B cell (primary cell): ENCODE results near the gene SH2D3C. TPM values are rescaled to one million over a fixed set of nuclear protein-coding genes. Genes with fewer than 3 reads are reported as not detected.

Experiments used
- ATAC-seq: fragments of 200-7000 bp; cut with Tn5 transposase; one replicate; pipeline ENCODE4 v1.10.0; 2021; ENCODE audit warnings: low read depth, mild to moderate bottlenecking, moderate number of reproducible peaks, moderate library complexity
- CTCF ChIA-PET: fragments of 350-600 bp; sonication (Branson Sonifier 250); formaldehyde crosslinking; loops from one replicate; lab custom pipeline; 2021; ENCODE audit warnings: antibody characterized with exemption, inconsistent platforms; lab: Charles Lee
- POLR2A ChIA-PET: fragments of 350-600 bp; sonication (Branson Sonifier 250); formaldehyde crosslinking; loops from one replicate; lab custom pipeline; 2021; ENCODE audit warnings: antibody characterized with exemption; lab: Charles Lee
- DNase-seq: peaks from one replicate; pipeline ENCODE4 v3.0.0; 2013
- H2AFZ ChIP-seq: 2 replicates; pipeline ENCODE4 v1.6.1; 2012; ENCODE audit warnings: mild to moderate bottlenecking, low read depth, low read length; ENCODE audit not compliant: insufficient read depth, poor library complexity, severe bottlenecking
- H3K27ac ChIP-seq, 2 donors: 1 replicate in 1 of 2; 2 replicates in 1 of 2; pipeline ENCODE4 v1.5.1; 2012 to 2013; ENCODE audit warnings: low read length in 2 of 2, mild to moderate bottlenecking in 2 of 2, moderate library complexity in 1 of 2
- H3K27me3 ChIP-seq, 4 experiments: fragments of 200-600 bp in 1 of 4; sonication (generic) in 1 of 4; replicated peaks in 1 of 4; 1 replicate in 2 of 4; 2 replicates in 2 of 4; pipeline versions ENCODE4 v1.6.1 to v1.7.0; 2013 to 2016; ENCODE audit warnings: low read length in 3 of 4, mild to moderate bottlenecking in 2 of 4, mixed read lengths in 1 of 4, moderate library complexity in 1 of 4; ENCODE audit not compliant: insufficient read depth in 4 of 4, control insufficient read depth in 3 of 4; ENCODE audit errors: control extremely low read depth in 1 of 4
- H3K36me3 ChIP-seq, 2 experiments: replicated peaks in 1 of 2; 1 replicate in 1 of 2; 2 replicates in 1 of 2; pipeline versions ENCODE4 v1.6.1 to v1.7.1; 2013; ENCODE audit warnings: low read length in 1 of 2; ENCODE audit not compliant: insufficient read depth in 2 of 2, control insufficient read depth in 1 of 2; ENCODE audit errors: control extremely low read depth in 1 of 2, extremely low read depth in 1 of 2
- H3K4me1 ChIP-seq, 2 donors: fragments of 200-600 bp in 1 of 2; sonication (generic) in 1 of 2; 1 replicate in 1 of 2; 2 replicates in 1 of 2; pipeline versions ENCODE4 v1.5.1 to v1.6.1; 2013 to 2017; ENCODE audit warnings: low read length in 2 of 2; ENCODE audit not compliant: control insufficient read depth in 2 of 2, insufficient read depth in 2 of 2
- H3K4me2 ChIP-seq: replicated peaks from 2 replicates; pipeline ENCODE3; 2012; ENCODE audit warnings: mild to moderate bottlenecking, low read depth, low read length; ENCODE audit not compliant: poor library complexity, severe bottlenecking
- H3K4me3 ChIP-seq, 5 experiments: fragments of 200-600 bp in 1 of 5; sonication (generic) in 1 of 5; 1 replicate in 3 of 5; 2 replicates in 2 of 5; pipeline versions ENCODE4 v1.5.1 to v1.7.0; 2011 to 2016; ENCODE audit warnings: low read length in 4 of 5, mild to moderate bottlenecking in 4 of 5, low read depth in 2 of 5, control low read depth in 1 of 5, moderate library complexity in 1 of 5; ENCODE audit not compliant: insufficient read depth in 1 of 5; ENCODE audit errors: control extremely low read depth in 1 of 5, extremely low read depth in 1 of 5
- H3K79me2 ChIP-seq: fragments of 200-600 bp; sonication (generic); one replicate; pipeline ENCODE4 v1.6.0; 2016; ENCODE audit warnings: low read length; ENCODE audit not compliant: control insufficient read depth, insufficient read depth
- H3K9ac ChIP-seq: fragments of 200-600 bp; sonication (generic); 2 replicates; pipeline ENCODE4 v1.6.1; 2017; ENCODE audit warnings: mild to moderate bottlenecking, low read length, moderate library complexity
- H3K9me3 ChIP-seq, 3 donors: one replicate each; pipeline versions ENCODE4 v1.6.1 to v1.7.1; 2013; ENCODE audit warnings: low read length in 2 of 3; ENCODE audit not compliant: control insufficient read depth in 2 of 3, insufficient read depth in 1 of 3; ENCODE audit errors: control extremely low read depth in 1 of 3
- H4K20me1 ChIP-seq: 2 replicates; pipeline ENCODE4 v1.6.0; 2012; ENCODE audit warnings: mild to moderate bottlenecking, low read length; ENCODE audit not compliant: insufficient read depth, control insufficient read depth, poor library complexity, severe bottlenecking
- H3K27ac Mint-ChIP-seq: one replicate; pipeline ENCODE4 v1.8.0; 2021; ENCODE audit warnings: mixed read lengths
- H3K27me3 Mint-ChIP-seq: one replicate; pipeline ENCODE4 v1.8.0; 2021; ENCODE audit warnings: mixed read lengths
- H3K4me1 Mint-ChIP-seq: one replicate; pipeline ENCODE4 v1.8.0; 2021; ENCODE audit warnings: mixed read lengths
- H3K4me3 Mint-ChIP-seq: one replicate; pipeline ENCODE4 v1.8.0; 2021; ENCODE audit warnings: mixed read lengths
- H3K9me3 Mint-ChIP-seq: one replicate; pipeline ENCODE4 v1.8.0; 2022; ENCODE audit warnings: mixed read lengths; ENCODE audit not compliant: insufficient read depth
- CTCF ChIP-seq: fragments of 200-600 bp; IDR thresholded peaks from one replicate; pipeline ENCODE4 v1.8.0; 2022; ENCODE audit warnings: antibody characterized with exemption, mild to moderate bottlenecking
- EZH2 ChIP-seq: IDR thresholded peaks from 2 replicates; pipeline ENCODE4 v1.6.1; 2012; ENCODE audit warnings: borderline replicate concordance, low read depth, mild to moderate bottlenecking, moderate library complexity, low read length; ENCODE audit not compliant: insufficient read depth, poor library complexity, severe bottlenecking
- WGBS: methylation state at CpG from one replicate; pipeline ENCODE4 v1.1.5; 2013; ENCODE audit warnings: missing lambda C conversion rate; ENCODE audit not compliant: insufficient coverage; 5-methylcytosine and 5-hydroxymethylcytosine counted together
- intact Hi-C: fragments of 100-400 bp; cut with micrococcal nuclease; formaldehyde crosslinking; loops from one replicate; pipeline ENCODE4 v1.10.0; 2022
- polyA plus RNA-seq: library from polyadenylated mRNA; depleted of rRNA; stranded (reverse); fragments of >200 nt; gene quantifications from 2 replicates; pipeline ENCODE4 v1.2.3, GENCODE V29; 2012
- total RNA-seq, 2 donors: library from RNA; stranded (reverse); fragments of 120-200 nt in 1 of 2; gene quantifications; 1 replicate in 1 of 2; 2 replicates in 1 of 2; pipeline versions ENCODE4 v1.2.3 to v1.2.4, GENCODE V29; 2013 to 2022

The SH2D3C gene
- total and polyA plus RNA-seq, 2 donors (not counting 1 experiment from before 2014, with no cell fraction given): 66.3 to 85.5 TPM

GRCh38 chr9:127770583-127770904 is 7.9 kb downstream of the SH2D3C start:
- peak overlapping the region; percentile 86 for H3K4me2 ChIP-seq
- peaks cover 71% of the 10 kb centered on the region for H3K4me1 Mint-ChIP-seq
- no peak for TF ChIP-seq EZH2
- TF ChIP-seq CTCF: no peak
- peaks cover 55 to 87% of the 10 kb centered on the region in 2 donors for H3K4me1 ChIP-seq
- no peaks in the 10 kb centered on the region for H3K27me3 Mint-ChIP-seq
- H3K27me3 ChIP-seq: no peaks in the 10 kb centered on the region
- 21% methylated on average over 2 of the region's 3 CpGs for WGBS
- peaks cover 94% of the 10 kb centered on the region for H3K79me2 ChIP-seq
- H4K20me1 ChIP-seq: peaks cover 97% of the 10 kb centered on the region
- POLR2A ChIA-PET: interaction anchor here (0.8 to 3.6 kb wide), 14 partner anchors 9 to 211 kb away, joined by 3 to 37 read pairs (median 4); partner anchors contain the start of genes CDK9, FPGS, ST6GALNAC4 and TOR2A
- H3K27ac Mint-ChIP-seq: peak overlapping the region; percentile 95
- H3K27ac ChIP-seq: peak overlapping the region; percentile 77 to 94
- H3K36me3 ChIP-seq: peaks cover 0 to 86% of the 10 kb centered on the region in 2 experiments
- H3K9ac ChIP-seq: peak overlapping the region; percentile 68
- ATAC-seq (no peak), DNase-seq (no peak)
- peak overlapping the region; percentile 43 to 73 (median 64) for H3K4me3 ChIP-seq
- CTCF ChIA-PET: interaction anchor here (0.6 to 5.2 kb wide), 14 partner anchors 9 to 181 kb away, joined by 3 to 47 read pairs (median 4); partner anchors contain the start of genes CDK9, FPGS and TOR2A
- no peaks in the 10 kb centered on the region for H3K9me3 Mint-ChIP-seq
- intact Hi-C loops: loop anchor here (2.0 to 10.0 kb wide), 3 partner anchors 156 to 354 kb away; partner anchors contain the start of genes PTGES2 and STXBP1
- peak overlapping the region; percentile 55 for H2AFZ ChIP-seq
- no peaks in the 10 kb centered on the region for H3K9me3 ChIP-seq
- H3K4me3 Mint-ChIP-seq: peak overlapping the region; percentile 94

GRCh38 chr9:127769929-127770582 is 8.4 kb downstream of the SH2D3C start:
- Histone ChIP-seq H3K4me3 (peak overlapping the region in 4 of 5 experiments; percentile 43 to 73 (median 63)), H3K27me3 (no peaks in the 10 kb centered on the region), H3K9me3 (no peaks in the 10 kb centered on the region), H4K20me1 (peaks cover 98% of the 10 kb centered on the region), H3K4me1 (peaks cover 55 to 82% of the 10 kb centered on the region in 2 donors), H2AFZ (no peak overlapping the region), H3K79me2 (peaks cover 94% of the 10 kb centered on the region), H3K4me2 (peak overlapping the region; percentile 86), H3K9ac (peak overlapping the region; percentile 68), H3K36me3 (peaks cover 0 to 91% of the 10 kb centered on the region in 2 experiments), H3K27ac (peak overlapping the region; percentile 77 to 94)
- 45% methylated on average over 3 of the region's 4 CpGs for WGBS
- intact Hi-C loops: loop anchor here (2.0 to 10.0 kb wide), 3 partner anchors 155 to 355 kb away; partner anchors contain the start of genes PTGES2 and STXBP1
- no peaks in the 10 kb centered on the region for H3K9me3 Mint-ChIP-seq
- H3K27ac Mint-ChIP-seq: peak overlapping the region; percentile 95
- CTCF ChIA-PET: interaction anchor here (0.7 to 5.2 kb wide), 7 partner anchors 11 to 180 kb away, joined by 3 to 47 read pairs (median 8); partner anchors contain the start of genes CDK9 and TOR2A
- ATAC-seq: no peak
- no peak for TF ChIP-seq EZH2
- TF ChIP-seq CTCF: no peak
- peak overlapping the region; percentile 94 for H3K4me3 Mint-ChIP-seq
- peaks cover 75% of the 10 kb centered on the region for H3K4me1 Mint-ChIP-seq
- no peak for DNase-seq
- POLR2A ChIA-PET: interaction anchor here (0.7 to 3.6 kb wide), 9 partner anchors 10 to 147 kb away, joined by 3 to 37 read pairs (median 8); partner anchors contain the start of genes CDK9, FPGS, ST6GALNAC4 and TOR2A
- no peaks in the 10 kb centered on the region for H3K27me3 Mint-ChIP-seq
